Measurements from ENCODE around the gene RB1.

- TF ChIP-seq POLR2AphosphoS5 (IDR thresholded peaks at IDR 0.05) (no peak), POLR2A (IDR thresholded peaks at IDR 0.05; ENCODE audit: low read depth) (no peak)
These were observed 140.1 kb downstream of the RB1 start for GRCh38 chr13:48443442-48444208.
